ELF-1 (cell line): ENCODE results near the gene KLF11.
A peak's percentile ranks its signal among the peaks of the same experiment; 100 is the strongest.

Experiments used
- DNase-seq: peaks from one replicate; pipeline ENCODE4 v3.0.0-alpha.2; 2016; ENCODE audit warnings: low read depth, low spot score

KLF11 gene

DNA sequence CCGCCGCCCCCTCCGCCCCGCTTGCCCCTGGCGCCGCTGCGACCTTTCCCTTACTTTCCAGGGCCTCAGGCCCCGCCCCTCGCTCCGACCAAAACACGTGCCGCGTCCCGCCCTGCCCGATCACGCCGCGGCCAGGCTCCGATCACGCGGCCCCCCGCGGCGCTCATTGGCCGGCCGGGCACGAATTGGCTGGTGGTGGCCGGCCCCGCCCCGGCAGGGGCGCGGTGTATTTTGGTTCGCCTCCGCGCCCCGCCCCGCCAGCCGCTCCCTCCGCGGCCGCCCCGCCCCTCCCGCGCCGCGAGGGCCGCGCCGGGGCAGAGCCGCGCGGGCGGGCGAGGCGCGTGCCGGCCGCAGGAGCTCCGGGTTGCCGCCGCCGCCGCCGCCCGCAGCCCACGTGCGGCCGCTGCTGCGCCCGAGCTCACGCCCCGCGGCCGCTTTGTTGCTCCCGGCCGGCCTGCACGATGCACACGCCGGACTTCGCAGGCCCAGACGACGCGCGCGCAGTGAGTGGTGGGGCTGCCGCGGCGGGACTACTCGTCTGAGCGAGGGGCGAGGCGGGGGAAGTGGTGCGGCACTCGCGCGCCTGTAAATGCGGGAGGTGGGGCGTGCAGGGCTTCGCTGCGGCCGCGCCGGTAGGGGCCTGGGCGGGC lies at the start of gene KLF11:
TSS of gene KLF11 (plus strand) at position 295 of the 650 bp plus-strand sequence. CDS start at position 462, 167 bp downstream.
- DNase-seq, result peak; percentile 95

- DNase-seq, result no peak
Measured at GRCh38 chr2:9994462-9994861, 48.9 kb upstream of the KLF11 start.

- no peak for DNase-seq
Measured at GRCh38 chr2:9995059-9995458, 48.3 kb upstream of the KLF11 start.

- DNase-seq, result no peak
Measured at GRCh38 chr2:9996321-9996720, 47.0 kb upstream of the KLF11 start.

DNA sequence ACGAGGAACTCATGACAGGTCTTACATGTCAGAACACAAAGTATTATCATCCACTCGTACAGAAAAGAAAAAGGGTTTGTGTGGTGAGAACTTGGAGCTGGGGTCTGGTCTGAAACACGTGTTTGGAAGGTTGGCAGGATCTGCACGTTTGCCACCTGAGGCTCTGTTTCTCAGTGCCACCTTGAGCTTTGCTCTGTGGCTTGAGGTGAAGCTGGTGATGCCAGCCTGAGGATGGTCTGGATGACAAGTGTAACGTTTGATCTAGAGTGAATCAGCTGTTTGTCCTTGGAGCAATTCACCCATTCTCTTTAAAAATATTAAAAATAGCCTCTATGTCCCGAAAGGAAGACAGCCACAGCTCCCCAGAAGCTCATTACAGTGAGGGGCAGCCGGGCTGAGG lies 45.4 kb upstream of the KLF11 start:
- no peak for DNase-seq

DNA sequence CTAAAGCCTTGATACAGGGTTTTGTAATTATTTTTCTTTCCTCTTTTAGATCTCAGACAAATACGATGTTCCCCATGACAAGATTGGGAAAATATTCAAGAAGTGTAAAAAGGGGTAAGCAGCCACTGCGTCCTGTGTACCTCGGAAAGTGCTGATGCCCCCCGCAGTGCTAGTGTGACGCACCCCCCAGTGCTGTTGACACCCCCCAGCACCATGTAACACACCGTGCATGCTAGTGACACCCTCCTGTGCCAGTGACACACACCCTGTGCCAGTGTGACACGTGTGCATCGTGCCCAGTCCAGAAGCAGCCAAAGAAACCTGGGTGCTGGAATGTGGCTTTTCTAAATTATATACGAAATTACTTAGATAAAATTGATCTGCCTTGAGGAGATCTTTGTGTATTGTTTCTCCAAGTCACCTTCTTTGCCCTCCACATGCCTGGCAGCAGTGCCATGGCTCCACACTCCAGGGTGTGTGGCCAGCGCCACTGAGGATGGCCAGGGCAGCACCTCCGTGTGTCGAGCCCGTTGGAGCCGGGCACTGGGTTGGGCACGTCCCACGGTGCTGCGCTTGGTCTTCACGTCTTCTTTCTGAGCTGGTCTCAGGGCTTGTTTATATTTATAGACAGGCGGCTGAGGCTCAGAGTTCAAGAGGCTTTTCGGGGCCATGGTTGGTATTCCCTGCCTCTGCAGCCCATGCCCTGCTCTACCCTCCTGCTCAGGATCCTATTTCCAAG lies 44.3 kb upstream of the KLF11 start:
- no peak for DNase-seq

- DNase-seq, result no peak
Measured at GRCh38 chr2:9999693-10000092, 43.7 kb upstream of the KLF11 start.

DNA sequence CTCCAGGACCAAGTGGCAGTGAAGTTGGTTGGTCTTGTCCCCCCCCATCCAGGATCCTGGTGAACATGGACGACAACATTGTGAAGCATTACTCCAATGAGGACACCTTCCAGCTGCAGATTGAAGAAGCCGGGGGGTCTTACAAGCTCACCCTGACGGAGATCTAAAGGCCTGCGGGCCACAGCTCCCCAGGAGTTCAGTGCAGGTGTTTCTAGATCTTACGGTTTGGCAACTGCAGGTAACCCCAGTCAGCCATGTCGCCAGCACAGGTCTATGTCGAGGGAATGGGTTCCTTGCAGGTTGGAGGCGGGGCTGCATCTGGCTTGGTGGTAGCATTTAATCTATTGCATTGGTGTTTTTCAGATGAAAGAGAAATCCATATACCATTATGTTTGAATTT lies 42.8 kb upstream of the KLF11 start:
- no peak for DNase-seq

GRCh38 chr2:10001586-10001985 lies 41.8 kb upstream of the KLF11 start:
- DNase-seq, result no peak

- no peak for DNase-seq
Measured at GRCh38 chr2:10002109-10002508, 41.2 kb upstream of the KLF11 start.

- DNase-seq, result no peak
Measured at GRCh38 chr2:10002681-10003080, 40.7 kb upstream of the KLF11 start.

DNA sequence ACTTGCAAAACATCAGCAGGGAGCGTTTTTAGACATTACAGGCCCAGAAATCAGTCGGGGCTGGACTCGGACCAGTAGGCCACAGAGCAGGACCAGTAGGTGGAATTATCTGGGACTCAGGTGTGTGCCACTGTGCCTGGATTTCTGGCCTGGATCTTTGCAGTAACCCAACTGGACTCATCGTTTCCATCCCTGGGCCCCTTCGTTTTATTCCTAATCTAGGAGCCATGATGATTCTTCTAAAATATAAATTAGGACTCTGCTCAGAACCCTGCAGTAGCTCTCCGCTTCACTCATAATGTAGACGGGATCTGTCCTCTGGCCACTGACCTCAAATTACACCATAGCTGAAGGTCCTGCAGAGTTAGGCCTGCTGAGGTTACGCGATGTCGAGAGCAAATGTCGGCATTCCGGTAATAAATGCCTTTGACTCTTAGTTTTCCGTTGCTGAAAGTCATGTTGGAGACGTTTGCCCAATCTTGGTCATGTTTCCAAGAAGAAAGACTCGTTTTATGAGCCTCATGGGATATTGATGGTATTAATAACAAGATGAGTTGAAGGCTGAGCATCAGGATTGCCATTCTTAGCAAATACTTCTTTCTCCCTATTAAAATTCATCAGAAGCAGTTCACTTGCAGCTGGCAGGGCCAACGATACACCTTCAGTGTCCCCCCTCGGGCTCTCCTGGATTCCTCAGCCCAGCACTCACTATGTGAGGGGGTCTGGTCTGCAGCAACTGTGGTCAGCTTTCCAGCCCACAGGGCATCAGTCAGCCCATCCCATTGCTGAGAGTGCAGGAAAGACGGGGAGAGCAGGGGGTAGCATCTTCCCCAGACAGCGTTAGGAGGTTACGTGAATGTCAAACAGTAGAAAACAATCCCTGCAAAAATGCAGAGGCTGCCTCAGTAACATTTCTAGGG lies 39.9 kb upstream of the KLF11 start:
- no peak for DNase-seq

DNA sequence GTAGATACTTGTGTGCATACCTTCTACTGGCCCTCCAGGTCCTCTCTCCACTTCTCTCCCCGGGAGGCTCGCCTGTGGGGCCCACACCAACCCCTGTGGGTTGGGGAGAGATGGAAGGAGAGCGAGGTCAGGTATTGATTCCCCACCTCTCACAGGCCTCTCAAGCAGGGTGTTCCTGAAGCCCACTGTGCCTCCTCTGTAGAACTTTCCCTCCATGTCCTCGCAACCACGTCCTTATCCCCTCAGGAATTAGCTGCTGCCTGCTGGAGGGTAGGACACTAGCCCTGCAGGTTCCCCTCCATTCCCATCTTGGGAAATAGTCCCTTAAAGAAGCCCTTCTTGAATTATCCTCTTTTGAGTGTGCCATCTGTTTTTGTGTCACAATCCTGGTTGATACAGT lies 38.9 kb upstream of the KLF11 start:
- no peak for DNase-seq

DNA sequence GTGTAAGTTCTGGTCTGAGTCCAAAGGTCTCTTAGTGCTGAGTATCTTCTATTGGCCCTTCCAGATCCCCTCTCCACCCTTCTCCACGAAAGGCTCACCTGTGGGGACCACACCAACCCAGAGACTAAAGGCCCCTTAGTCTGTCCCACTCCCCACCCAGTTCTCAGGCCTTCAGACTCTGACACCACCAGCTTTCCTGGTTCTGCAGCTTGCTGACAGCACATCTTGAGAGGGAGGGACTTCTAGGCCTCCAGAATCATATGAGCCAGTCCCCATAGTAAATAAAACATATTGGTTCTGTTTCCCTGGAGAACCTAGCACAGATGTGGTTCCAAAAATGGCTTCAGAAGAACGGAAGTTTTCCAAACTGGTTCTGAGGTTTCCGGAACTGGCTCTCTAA lies 38.5 kb upstream of the KLF11 start:
- DNase-seq, result no peak

GRCh38 chr2:10005461-10006235 lies 37.7 kb upstream of the KLF11 start:
- no peak for DNase-seq

- DNase-seq, result peak; percentile 30
Measured at GRCh38 chr2:10006236-10007161, 36.9 kb upstream of the KLF11 start.

GRCh38 chr2:10007435-10007834 lies 35.9 kb upstream of the KLF11 start:
- DNase-seq, result peak; percentile 20

DNA sequence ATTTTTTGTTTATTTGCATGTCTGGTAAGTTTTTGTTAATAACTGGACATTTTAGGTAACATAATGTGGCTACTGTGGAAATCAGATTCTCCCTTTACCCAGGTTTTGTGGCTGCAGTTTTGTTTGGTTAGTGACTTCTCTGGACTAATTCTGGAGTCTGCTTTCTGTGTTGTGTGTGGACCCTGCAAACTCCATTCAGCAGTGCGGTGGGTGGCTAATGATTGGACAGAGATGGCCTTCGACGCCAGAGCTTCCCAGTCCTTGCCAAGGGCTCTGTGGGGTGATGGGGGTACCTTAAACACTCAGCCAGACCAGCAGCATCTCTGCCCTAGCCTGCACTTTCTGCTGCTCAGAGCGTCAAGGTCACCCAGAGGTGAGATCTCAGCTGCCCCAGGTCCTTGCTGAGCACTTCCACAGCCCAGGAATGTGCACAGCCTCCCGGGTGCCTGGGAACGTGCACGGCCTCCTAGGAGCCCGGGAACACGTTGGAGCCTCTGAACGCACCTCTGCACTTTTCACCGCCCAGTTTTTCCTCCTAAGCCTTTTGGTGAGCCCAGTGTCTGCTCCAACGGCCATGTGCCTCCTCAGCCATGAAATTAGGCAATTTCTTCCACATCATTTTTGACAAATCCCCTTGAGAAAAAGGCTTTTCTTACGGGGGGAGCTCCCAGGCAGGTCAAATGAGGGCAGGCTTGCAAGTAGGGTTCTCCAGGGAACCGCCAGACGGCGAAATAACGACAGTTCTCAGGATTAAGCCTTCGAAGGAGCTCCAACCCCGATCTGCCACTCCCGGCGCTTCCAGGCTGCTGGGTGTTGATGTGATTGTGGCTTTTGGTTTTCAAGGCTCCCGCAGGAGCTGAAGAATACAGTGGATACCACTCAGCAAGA lies 35.2 kb upstream of the KLF11 start:
- no peak for DNase-seq

DNA sequence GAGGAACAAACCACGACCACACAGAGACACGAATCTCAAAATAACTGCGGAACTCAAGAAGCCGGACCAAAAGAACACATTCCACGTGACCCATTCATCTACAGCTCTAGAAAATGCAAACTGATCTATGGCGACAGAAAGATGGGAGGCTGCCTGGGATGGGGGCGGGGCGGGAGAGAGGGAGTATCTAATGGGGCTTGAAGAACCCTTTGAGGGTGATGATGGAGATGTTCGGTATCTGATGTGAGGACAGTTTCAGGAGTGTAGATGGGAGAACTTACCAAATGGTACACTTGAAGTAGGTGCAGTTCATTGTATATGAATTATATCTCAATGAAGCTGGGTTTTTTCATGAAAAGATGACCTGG lies 34.6 kb upstream of the KLF11 start:
- no peak for DNase-seq
